Stomach smooth muscle (tissue), 2 donors: ENCODE measurements around the gene PTPRG.

ENCODE experiments used
- H3K27ac ChIP-seq: one replicate; pipeline ENCODE4 v1.7.0; 2013; ENCODE audit warnings: mild to moderate bottlenecking, low read length, inconsistent platforms
- H3K27me3 ChIP-seq, 2 donors: one replicate each; pipeline ENCODE4 v1.7.0; 2013; ENCODE audit warnings: low read length in 2 of 2; ENCODE audit not compliant: insufficient read depth in 2 of 2, control insufficient read depth in 1 of 2
- H3K36me3 ChIP-seq, 2 donors: one replicate each; pipeline ENCODE4 v1.7.0; 2013; ENCODE audit warnings: low read length in 2 of 2; ENCODE audit not compliant: control insufficient read depth in 2 of 2, insufficient read depth in 2 of 2
- H3K4me1 ChIP-seq: one replicate; pipeline ENCODE4 v1.7.0; 2013; ENCODE audit warnings: low read length; ENCODE audit not compliant: control insufficient read depth, insufficient read depth
- H3K4me3 ChIP-seq, 2 donors: one replicate each; pipeline ENCODE4 v1.7.0; 2013; ENCODE audit warnings: low read length in 2 of 2
- H3K9ac ChIP-seq, 2 donors: one replicate each; pipeline ENCODE4 v1.7.0; 2013; ENCODE audit warnings: low read length in 2 of 2, mild to moderate bottlenecking in 1 of 2
- H3K9me3 ChIP-seq, 2 donors: one replicate each; pipeline ENCODE4 v1.7.0; 2013; ENCODE audit warnings: low read length in 2 of 2; ENCODE audit not compliant: control insufficient read depth in 2 of 2
- donor health status: healthy.
- donor health status: Pancreatic carcinoma.

PTPRG gene

GRCh38 chr3:61591300-61591699 lies 29.9 kb downstream of the PTPRG start:
- no peak overlapping the region for H3K4me3 ChIP-seq
- H3K27ac ChIP-seq = no peak overlapping the region
- no peaks in the 10 kb centered on the region for H3K9me3 ChIP-seq
- no peak overlapping the region for H3K9ac ChIP-seq
- no peaks in the 10 kb centered on the region for H3K27me3 ChIP-seq
- H3K36me3 ChIP-seq = no peaks in the 10 kb centered on the region
- H3K4me1 ChIP-seq = peaks cover 18% of the 10 kb centered on the region

DNA sequence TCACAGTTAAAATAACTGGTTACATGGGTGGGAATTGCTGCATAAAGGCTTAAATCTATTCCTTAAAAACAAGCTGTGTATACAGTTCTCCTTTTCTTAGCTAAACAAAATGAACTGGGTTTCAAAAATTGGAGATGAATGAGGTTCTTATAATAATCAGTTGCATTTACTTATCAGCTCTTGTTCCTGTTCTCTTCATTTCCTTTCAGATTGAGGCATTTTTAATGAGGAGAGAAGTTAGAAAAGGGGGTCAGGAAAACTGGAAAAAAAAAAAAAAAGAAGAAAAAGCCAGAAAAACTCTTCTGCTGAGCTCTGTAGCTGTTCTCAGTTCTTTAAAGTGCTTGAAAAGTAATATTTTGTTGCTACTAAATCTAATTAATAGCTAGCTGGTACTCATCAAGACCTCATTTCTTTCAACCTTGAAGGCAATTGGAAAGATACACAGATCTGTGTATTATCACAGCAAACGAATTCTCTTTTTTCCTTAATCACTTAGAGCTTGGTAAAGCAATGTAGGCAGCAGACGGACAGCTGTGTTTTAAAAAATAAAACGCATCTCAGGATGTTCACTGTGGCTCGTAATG lies 32.2 kb downstream of the PTPRG start:
- H3K36me3 ChIP-seq = no peaks in the 10 kb centered on the region
- peak overlapping the region in 1 of 2 donors; percentile 10 for H3K9ac ChIP-seq
- no peak overlapping the region for H3K27ac ChIP-seq

GRCh38 chr3:61594144-61594963 lies 33.0 kb downstream of the PTPRG start:
- no peaks in the 10 kb centered on the region for H3K36me3 ChIP-seq
- H3K9ac ChIP-seq = peak overlapping the region in 1 of 2 donors; percentile 10
- no peaks in the 10 kb centered on the region for H3K9me3 ChIP-seq
- H3K4me3 ChIP-seq = peak overlapping the region; percentile 6 to 9
- H3K27ac ChIP-seq = no peak overlapping the region
- H3K27me3 ChIP-seq = no peaks in the 10 kb centered on the region
- H3K4me1 ChIP-seq = peaks cover 21% of the 10 kb centered on the region

More for the DNA sequence above, 32.2 kb downstream of the PTPRG start:
- H3K4me1 ChIP-seq = peaks cover 18% of the 10 kb centered on the region
- H3K4me3 ChIP-seq = peak overlapping the region in 1 of 2 donors; percentile 6
- H3K27me3 ChIP-seq = no peaks in the 10 kb centered on the region
- H3K9me3 ChIP-seq = no peaks in the 10 kb centered on the region

DNA sequence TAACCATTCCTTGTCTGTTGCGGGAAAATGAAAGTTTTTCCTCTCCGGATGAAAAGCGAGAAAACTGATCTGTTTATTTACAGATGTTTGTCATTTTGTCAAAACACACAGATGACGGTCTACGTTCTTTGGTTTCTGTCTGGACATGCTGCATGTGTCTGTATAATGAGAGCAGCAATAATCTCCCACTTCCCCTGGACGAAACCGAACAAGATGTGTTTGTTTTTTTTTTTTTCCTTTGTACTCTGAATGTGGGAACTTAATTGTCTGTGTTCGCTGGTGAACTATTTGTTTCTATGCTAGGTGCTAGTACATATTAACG lies 33.6 kb downstream of the PTPRG start:
- Histone ChIP-seq H3K4me1 (peaks cover 21% of the 10 kb centered on the region), H3K9me3 (no peaks in the 10 kb centered on the region), H3K4me3 (peak overlapping the region; percentile 6 to 9), H3K36me3 (no peaks in the 10 kb centered on the region), H3K27ac (no peak overlapping the region), H3K9ac (peak overlapping the region in 1 of 2 donors; percentile 10), H3K27me3 (no peaks in the 10 kb centered on the region)

GRCh38 chr3:61595288-61595687 lies 33.9 kb downstream of the PTPRG start:
- Histone ChIP-seq H3K27ac (no peak overlapping the region), H3K4me1 (peaks cover 21% of the 10 kb centered on the region), H3K9ac (no peak overlapping the region)

DNA sequence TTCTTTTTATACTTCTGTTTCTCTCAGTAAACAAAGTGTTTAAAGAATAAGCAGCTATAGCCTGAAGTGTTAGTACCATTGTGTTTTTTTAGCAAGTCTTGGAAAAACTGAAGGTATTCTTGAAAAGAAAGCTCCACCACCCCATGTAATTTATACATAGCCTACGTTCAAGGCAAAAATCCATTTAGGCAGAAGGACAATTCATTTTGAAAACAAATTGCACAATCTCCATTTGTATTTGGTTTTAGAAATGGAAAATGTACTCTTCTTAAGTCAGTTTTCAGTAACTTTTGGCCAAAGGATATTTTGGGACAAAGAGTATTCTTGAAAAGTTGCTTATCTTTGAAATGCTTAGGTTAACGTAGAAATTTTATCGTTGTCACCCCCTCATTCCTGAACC lies 34.5 kb downstream of the PTPRG start:
- H3K4me3 ChIP-seq = no peak overlapping the region
- no peaks in the 10 kb centered on the region for H3K27me3 ChIP-seq
- no peaks in the 10 kb centered on the region for H3K36me3 ChIP-seq
- H3K9ac ChIP-seq = no peak overlapping the region
- H3K4me1 ChIP-seq = peaks cover 21% of the 10 kb centered on the region
- no peaks in the 10 kb centered on the region for H3K9me3 ChIP-seq
- H3K27ac ChIP-seq = no peak overlapping the region

More at GRCh38 chr3:61595288-61595687, 33.9 kb downstream of the PTPRG start:
- H3K27me3 ChIP-seq = no peaks in the 10 kb centered on the region
- no peaks in the 10 kb centered on the region for H3K36me3 ChIP-seq
- no peaks in the 10 kb centered on the region for H3K9me3 ChIP-seq
- H3K4me3 ChIP-seq = peak overlapping the region in 1 of 2 donors; percentile 9

GRCh38 chr3:61597906-61598305 lies 36.5 kb downstream of the PTPRG start:
- no peak overlapping the region for H3K27ac ChIP-seq
- no peaks in the 10 kb centered on the region for H3K9me3 ChIP-seq
- H3K4me3 ChIP-seq = no peak overlapping the region
- peaks cover 17% of the 10 kb centered on the region for H3K4me1 ChIP-seq
- no peak overlapping the region for H3K9ac ChIP-seq
- no peaks in the 10 kb centered on the region for H3K36me3 ChIP-seq
- no peaks in the 10 kb centered on the region for H3K27me3 ChIP-seq

DNA sequence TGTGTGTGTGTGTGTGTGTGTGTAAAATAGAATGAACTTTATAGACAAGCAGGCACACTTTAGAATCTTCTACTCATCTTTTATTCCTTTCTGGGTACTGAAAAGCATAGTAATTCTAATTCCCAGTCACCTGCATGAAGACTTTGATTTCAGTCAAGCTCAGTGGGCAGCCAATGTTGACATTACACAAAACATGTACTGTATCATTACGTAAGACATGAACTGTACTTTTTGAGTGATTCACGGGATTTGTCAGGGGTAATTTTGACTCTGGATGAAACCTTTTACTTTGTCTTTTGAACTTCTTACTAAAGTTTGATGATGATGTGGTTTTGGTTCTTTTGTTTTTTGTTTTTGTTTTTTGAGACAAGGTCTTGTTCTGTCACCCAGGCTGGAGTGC lies 38.8 kb downstream of the PTPRG start:
- no peaks in the 10 kb centered on the region for H3K36me3 ChIP-seq
- no peak overlapping the region for H3K9ac ChIP-seq
- H3K27ac ChIP-seq = no peak overlapping the region
- peaks cover 7% of the 10 kb centered on the region for H3K4me1 ChIP-seq
- no peak overlapping the region for H3K4me3 ChIP-seq
- no peaks in the 10 kb centered on the region for H3K9me3 ChIP-seq
- no peaks in the 10 kb centered on the region for H3K27me3 ChIP-seq

- Histone ChIP-seq H3K27ac (no peak overlapping the region), H3K9me3 (no peaks in the 10 kb centered on the region), H3K4me3 (no peak overlapping the region), H3K36me3 (no peaks in the 10 kb centered on the region), H3K4me1 (peaks cover 3% of the 10 kb centered on the region), H3K27me3 (no peaks in the 10 kb centered on the region), H3K9ac (no peak overlapping the region)
Measured at GRCh38 chr3:61601831-61602230, 40.5 kb downstream of the PTPRG start.

DNA sequence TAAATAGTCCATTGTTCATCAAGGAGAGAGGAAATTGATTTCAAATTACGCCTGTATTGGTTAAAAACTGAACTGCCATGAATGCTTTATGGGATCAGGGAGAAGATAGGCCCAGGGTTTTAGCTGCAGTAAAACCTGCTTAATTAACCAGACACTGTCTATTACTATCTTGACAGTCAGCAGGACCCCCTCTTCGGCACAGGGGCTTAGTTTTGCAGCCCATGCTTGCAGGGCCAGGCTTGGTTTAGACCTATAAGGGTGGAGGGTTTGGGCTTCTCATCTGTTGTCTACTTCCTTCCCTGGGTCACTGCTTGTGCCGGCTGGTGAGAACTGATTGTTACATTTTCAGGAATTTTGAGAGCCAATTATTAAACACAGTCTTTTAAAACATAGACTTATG lies 41.1 kb downstream of the PTPRG start:
- H3K9me3 ChIP-seq = no peaks in the 10 kb centered on the region
- H3K27ac ChIP-seq = no peak overlapping the region
- H3K4me1 ChIP-seq = peaks cover 3% of the 10 kb centered on the region
- no peaks in the 10 kb centered on the region for H3K36me3 ChIP-seq
- no peak overlapping the region for H3K9ac ChIP-seq
- H3K27me3 ChIP-seq = no peaks in the 10 kb centered on the region
- no peak overlapping the region for H3K4me3 ChIP-seq

DNA sequence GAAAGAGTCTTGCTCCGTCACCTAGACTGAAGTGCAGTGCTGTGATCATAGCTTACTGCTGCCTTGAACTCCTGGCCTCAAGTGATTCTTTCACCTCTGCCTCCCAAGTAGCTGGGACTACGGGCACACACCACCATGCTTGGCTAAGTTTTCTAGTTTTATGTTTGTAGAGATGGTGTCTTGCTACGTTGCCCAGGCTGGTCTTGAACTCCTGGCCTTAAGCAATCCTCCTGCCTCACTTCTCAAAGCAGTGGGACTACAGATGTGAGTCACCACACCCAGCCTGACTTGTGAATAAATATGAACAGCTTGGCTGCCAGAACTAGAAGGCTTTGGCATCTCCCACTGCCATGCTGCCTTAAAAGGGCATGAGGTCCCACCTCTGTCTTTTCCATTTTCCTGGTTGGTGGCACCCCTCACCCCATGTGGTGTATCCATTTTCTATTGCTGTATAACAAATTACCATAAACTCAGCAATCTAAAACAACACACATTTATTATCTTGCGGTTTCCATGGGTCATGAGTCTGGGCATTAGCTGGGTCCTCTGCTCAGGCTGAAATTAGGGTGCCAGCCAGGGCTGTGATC lies 44.3 kb downstream of the PTPRG start:
- Histone ChIP-seq H3K27ac (no peak overlapping the region), H3K9me3 (no peaks in the 10 kb centered on the region), H3K27me3 (no peaks in the 10 kb centered on the region), H3K4me3 (no peak overlapping the region), H3K36me3 (no peaks in the 10 kb centered on the region), H3K9ac (no peak overlapping the region), H3K4me1 (no peaks in the 10 kb centered on the region)
